GM12891 (cell line): Measurements from ENCODE around the gene TMC7.

Source experiments
- POLR2A ChIP-seq: IDR thresholded peaks from 2 replicates; pipeline ENCODE4 v1.6.1; 2011; ENCODE audit warnings: low read depth, low read length, control low read depth
- POLR2AphosphoS5 ChIP-seq: IDR thresholded peaks from 2 replicates; pipeline ENCODE4 v1.6.1; 2011; ENCODE audit warnings: low read depth, low read length, control low read depth
- TAF1 ChIP-seq: IDR thresholded peaks from 2 replicates; pipeline ENCODE4 v1.6.1; 2011; ENCODE audit warnings: low read depth, low read length, control low read depth

DNA sequence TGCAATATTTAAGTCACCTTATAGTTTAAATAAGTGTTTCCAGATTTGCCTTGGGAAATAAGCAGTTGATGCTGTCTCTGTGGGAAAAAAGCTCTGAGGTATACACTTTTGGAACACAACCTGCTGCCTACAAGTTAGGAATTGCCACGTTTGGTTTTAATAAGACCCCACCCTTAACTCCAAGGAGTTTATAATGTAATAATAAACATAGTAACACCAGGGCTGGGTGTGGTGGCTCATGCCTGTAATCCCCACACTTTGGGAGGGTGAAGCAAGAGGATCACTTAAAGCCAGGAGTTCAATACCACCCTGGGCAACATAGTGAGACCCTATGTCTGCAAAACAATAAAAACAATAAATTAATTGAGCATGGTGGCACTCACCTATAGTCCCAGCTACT is 41.7 kb upstream of the TMC7 start:
- TF ChIP-seq POLR2A (no peak), POLR2AphosphoS5 (no peak), TAF1 (no peak)
